K562 treated with DMSO at 1 percent for 12 hours (cell line): Measurements from ENCODE around the gene SLC25A12. TPM values are rescaled to one million over a fixed set of nuclear protein-coding genes. Genes with fewer than 3 reads are reported as not detected.

Source experiments
- total RNA-seq: library from RNA; unstranded; fragments of 300-600 nt; gene quantifications from 2 replicates; pipeline ENCODE4 v1.2.3, GENCODE V29; 2022; ENCODE audit not compliant: insufficient read depth

Gene SLC25A12, protein sequence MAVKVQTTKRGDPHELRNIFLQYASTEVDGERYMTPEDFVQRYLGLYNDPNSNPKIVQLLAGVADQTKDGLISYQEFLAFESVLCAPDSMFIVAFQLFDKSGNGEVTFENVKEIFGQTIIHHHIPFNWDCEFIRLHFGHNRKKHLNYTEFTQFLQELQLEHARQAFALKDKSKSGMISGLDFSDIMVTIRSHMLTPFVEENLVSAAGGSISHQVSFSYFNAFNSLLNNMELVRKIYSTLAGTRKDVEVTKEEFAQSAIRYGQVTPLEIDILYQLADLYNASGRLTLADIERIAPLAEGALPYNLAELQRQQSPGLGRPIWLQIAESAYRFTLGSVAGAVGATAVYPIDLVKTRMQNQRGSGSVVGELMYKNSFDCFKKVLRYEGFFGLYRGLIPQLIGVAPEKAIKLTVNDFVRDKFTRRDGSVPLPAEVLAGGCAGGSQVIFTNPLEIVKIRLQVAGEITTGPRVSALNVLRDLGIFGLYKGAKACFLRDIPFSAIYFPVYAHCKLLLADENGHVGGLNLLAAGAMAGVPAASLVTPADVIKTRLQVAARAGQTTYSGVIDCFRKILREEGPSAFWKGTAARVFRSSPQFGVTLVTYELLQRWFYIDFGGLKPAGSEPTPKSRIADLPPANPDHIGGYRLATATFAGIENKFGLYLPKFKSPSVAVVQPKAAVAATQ
- total RNA-seq = 10.0 and 22.7 TPM in 2 replicates

DNA sequence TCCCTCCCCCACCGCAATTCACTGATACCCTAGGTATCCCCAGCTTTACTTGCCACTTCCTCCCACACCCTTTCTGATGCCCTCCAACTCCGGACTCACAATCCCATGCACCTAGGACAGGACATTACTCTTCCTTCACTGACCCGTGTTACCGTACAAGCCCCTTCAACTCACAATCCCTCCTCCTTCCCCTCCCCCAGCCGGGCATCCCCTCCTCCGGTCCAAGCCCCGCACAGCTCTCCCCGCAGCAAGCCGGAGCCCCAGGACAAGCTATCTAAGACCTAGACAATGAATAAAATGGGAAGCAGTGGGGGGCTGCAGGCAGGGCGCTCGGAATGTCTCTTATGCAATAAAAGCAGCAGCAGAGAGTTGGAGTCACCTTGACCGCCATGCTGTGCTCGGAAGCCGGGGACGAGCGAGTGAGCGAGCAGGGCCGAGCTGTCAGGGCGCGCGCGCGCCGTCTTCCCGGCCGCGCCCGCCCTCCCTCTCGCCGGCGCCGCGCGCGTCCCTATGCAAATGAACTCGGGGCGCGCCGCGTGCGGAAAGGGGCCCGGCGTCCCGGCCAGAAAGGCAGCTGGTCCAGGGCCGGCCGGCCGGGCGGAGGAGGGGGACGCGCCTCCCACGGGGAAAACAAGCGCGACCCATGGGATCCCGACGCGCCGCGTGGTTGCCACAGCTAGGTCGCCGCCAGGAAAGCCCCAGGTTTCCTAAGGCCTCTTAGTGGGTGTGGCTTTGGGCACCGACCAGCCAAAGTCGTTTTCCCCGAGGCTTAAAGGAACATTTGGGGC lies at the start of gene SLC25A12:
TSS of gene SLC25A12 (minus strand) at position 421 of the 788 bp plus-strand sequence. CDS start at position 391, 30 bp downstream.

DNA sequence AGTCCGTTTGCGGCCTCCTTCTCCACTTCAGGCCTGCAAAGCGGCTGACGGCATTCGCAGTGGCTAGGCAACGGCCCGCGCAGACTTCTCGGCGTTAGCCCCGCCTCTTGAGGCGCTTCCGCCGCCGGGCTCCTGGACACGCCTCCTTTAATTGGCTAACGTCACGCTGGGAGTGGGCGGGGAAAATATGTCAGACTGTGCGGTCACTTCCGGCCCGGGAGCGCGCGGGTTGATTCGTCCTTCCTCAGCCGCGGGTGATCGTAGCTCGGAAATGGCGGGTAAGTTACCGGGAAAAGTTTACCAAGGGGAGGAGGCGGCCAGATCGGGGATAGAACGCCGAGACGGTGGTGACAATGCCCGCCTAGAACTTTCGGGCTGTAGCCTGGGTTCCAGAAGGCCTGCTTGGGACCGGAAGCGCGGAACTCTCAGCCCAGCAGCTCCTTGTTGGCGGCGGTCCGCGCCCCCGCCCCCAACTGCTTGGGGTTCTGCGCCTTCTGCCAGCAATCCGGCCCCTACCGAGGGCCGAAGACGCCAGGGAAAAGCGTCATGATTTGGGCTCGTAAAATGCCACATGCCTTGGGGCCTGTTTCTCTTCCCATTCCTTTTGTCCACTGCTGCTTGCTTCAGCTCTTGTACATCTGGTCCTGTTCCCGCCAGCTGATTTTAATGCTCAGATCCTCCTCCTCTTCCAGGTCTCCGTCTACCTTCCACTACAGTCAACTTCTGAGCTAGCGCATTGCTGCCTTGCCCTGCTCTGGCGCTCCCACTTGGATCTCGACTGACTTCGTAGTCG lies 28.4 kb upstream of the SLC25A12 start, which contains the start of gene HAT1:
TSS of gene HAT1 (plus strand) at position 232 of the 793 bp plus-strand sequence. CDS start at position 272, 40 bp downstream.

Other genes with a start within 250 kb of the SLC25A12 start
- 52.6 and 91.7 TPM in 2 replicates for gene DYNC1I2, start 206.8 kb downstream of the SLC25A12 start, total RNA-seq
- gene HAT1, start 28.2 kb upstream of the SLC25A12 start, total RNA-seq = 122 and 175 TPM in 2 replicates
- gene METAP1D, start 105.7 kb upstream of the SLC25A12 start, total RNA-seq = 7.6 and 9.4 TPM in 2 replicates
- 7.3 and 11.8 TPM in 2 replicates for gene DLX1, start 191.3 kb upstream of the SLC25A12 start, total RNA-seq
- gene DLX2, start 208.7 kb upstream of the SLC25A12 start, total RNA-seq = 6.7 and 7.5 TPM in 2 replicates